HEK293 (cell line): ENCODE results near the gene PROX2.
A peak's percentile ranks its signal among the peaks of the same experiment; 100 is the strongest.

ENCODE experiments used
- CTCF ChIP-seq: fragments of 450-650 bp; formaldehyde crosslinking; IDR thresholded peaks from 2 replicates; pipeline ENCODE4 v1.5.1; 2016; ENCODE audit warnings: missing biosample characterization, missing genetic modification characterization
- KLF1 ChIP-seq: fragments of 450-650 bp; formaldehyde crosslinking; IDR thresholded peaks from 2 replicates; pipeline ENCODE4 v1.5.1; 2016; ENCODE audit warnings: missing biosample characterization, missing genetic modification characterization
- PBX3 ChIP-seq: sonication (generic); formaldehyde crosslinking; IDR thresholded peaks from 2 replicates; pipeline ENCODE4 v1.8.1; 2022; ENCODE audit warnings: mild to moderate bottlenecking, moderate library complexity, missing genetic modification reagents
- PRDM10 ChIP-seq: fragments of 450-650 bp; formaldehyde crosslinking; IDR thresholded peaks from 2 replicates; pipeline ENCODE4 v1.5.1; 2016; ENCODE audit warnings: missing biosample characterization, missing genetic modification characterization
- PRDM4 ChIP-seq: fragments of 450-650 bp; formaldehyde crosslinking; IDR thresholded peaks from 2 replicates; pipeline ENCODE4 v1.5.1; 2017; ENCODE audit warnings: missing biosample characterization, missing genetic modification characterization
- ZBTB17 ChIP-seq: fragments of 450-650 bp; formaldehyde crosslinking; IDR thresholded peaks from 2 replicates; pipeline ENCODE4 v1.5.1; 2016; ENCODE audit warnings: missing biosample characterization, missing genetic modification characterization
- ZBTB21 ChIP-seq: fragments of 450-650 bp; formaldehyde crosslinking; IDR thresholded peaks from 2 replicates; pipeline ENCODE4 v1.5.1; 2017; ENCODE audit warnings: missing biosample characterization, missing genetic modification characterization
- ZBTB6 ChIP-seq: fragments of 450-650 bp; formaldehyde crosslinking; IDR thresholded peaks from 2 replicates; pipeline ENCODE4 v1.5.1; 2017; ENCODE audit warnings: missing biosample characterization, missing genetic modification characterization
- ZFHX2 ChIP-seq: fragments of 450-650 bp; formaldehyde crosslinking; conservative IDR thresholded peaks from 2 replicates; pipeline ENCODE4 v1.5.1; 2016; ENCODE audit warnings: missing biosample characterization, missing genetic modification characterization
- ZIC2 ChIP-seq: fragments of 450-650 bp; formaldehyde crosslinking; IDR thresholded peaks from 2 replicates; pipeline ENCODE4 v1.5.1; 2016; ENCODE audit warnings: missing biosample characterization, missing genetic modification characterization
- ZNF114 ChIP-seq: fragments of 450-650 bp; formaldehyde crosslinking; IDR thresholded peaks from 2 replicates; pipeline ENCODE4 v1.5.0; 2017; ENCODE audit warnings: missing biosample characterization, missing genetic modification characterization
- ZNF157 ChIP-seq: fragments of 450-650 bp; formaldehyde crosslinking; IDR thresholded peaks from 2 replicates; pipeline ENCODE4 v1.5.1; 2016; ENCODE audit warnings: missing biosample characterization, missing genetic modification characterization
- ZNF223 ChIP-seq: fragments of 450-650 bp; formaldehyde crosslinking; IDR thresholded peaks from 2 replicates; pipeline ENCODE4 v1.5.1; 2016; ENCODE audit warnings: missing biosample characterization, missing genetic modification characterization
- ZNF24 ChIP-seq: fragments of 450-650 bp; formaldehyde crosslinking; IDR thresholded peaks from 2 replicates; pipeline ENCODE4 v1.5.1; 2016; ENCODE audit warnings: missing biosample characterization, missing genetic modification characterization
- ZNF335 ChIP-seq: fragments of 450-650 bp; formaldehyde crosslinking; conservative IDR thresholded peaks from 2 replicates; pipeline ENCODE4 v1.5.1; 2016; ENCODE audit warnings: missing biosample characterization, missing genetic modification characterization
- ZNF366 ChIP-seq: fragments of 450-650 bp; formaldehyde crosslinking; conservative IDR thresholded peaks from 2 replicates; pipeline ENCODE4 v1.5.1; 2016; ENCODE audit warnings: missing biosample characterization, missing genetic modification characterization
- ZNF423 ChIP-seq: fragments of 450-650 bp; formaldehyde crosslinking; IDR thresholded peaks from 2 replicates; pipeline ENCODE4 v1.5.1; 2016; ENCODE audit warnings: missing biosample characterization, missing genetic modification characterization
- ZNF518A ChIP-seq: fragments of 450-650 bp; formaldehyde crosslinking; conservative IDR thresholded peaks from 2 replicates; pipeline ENCODE4 v1.5.1; 2016; ENCODE audit warnings: low read depth, missing biosample characterization, missing genetic modification characterization
- ZNF529 ChIP-seq: fragments of 450-650 bp; formaldehyde crosslinking; IDR thresholded peaks from 2 replicates; pipeline ENCODE4 v1.5.1; 2017; ENCODE audit warnings: missing genetic modification characterization, missing biosample characterization; ENCODE audit not compliant: insufficient replicate concordance
- ZNF629 ChIP-seq: fragments of 450-650 bp; formaldehyde crosslinking; IDR thresholded peaks from 2 replicates; pipeline ENCODE4 v1.5.1; 2017; ENCODE audit warnings: missing biosample characterization, missing genetic modification characterization
- ZNF670 ChIP-seq: fragments of 450-650 bp; formaldehyde crosslinking; IDR thresholded peaks from 2 replicates; pipeline ENCODE4 v1.5.1; 2016; ENCODE audit warnings: missing biosample characterization, missing genetic modification characterization, low read depth
- ZNF76 ChIP-seq: fragments of 450-650 bp; formaldehyde crosslinking; IDR thresholded peaks from 2 replicates; pipeline ENCODE4; 2016; ENCODE audit warnings: low read depth, missing biosample characterization, missing genetic modification characterization, borderline replicate concordance
- ZNF792 ChIP-seq: fragments of 450-650 bp; formaldehyde crosslinking; IDR thresholded peaks from 2 replicates; pipeline ENCODE4 v1.5.1; 2016; ENCODE audit warnings: missing biosample characterization, missing genetic modification characterization
- ZSCAN23 ChIP-seq: fragments of 450-650 bp; formaldehyde crosslinking; IDR thresholded peaks from 2 replicates; pipeline ENCODE4 v1.5.1; 2016; ENCODE audit warnings: missing biosample characterization, missing genetic modification characterization

Gene PROX2

GRCh38 chr14:74881431-74882102 lies 5.6 kb upstream of the PROX2 start, which contains the start of gene DLST (continued):
- 0 out of 2 replicates have a peak, but pooled peaks have one; percentile 22 for TF ChIP-seq CTCF (tag by site-specific recombination)
- peak; percentile 53; the same call in 1 of the 2 replicates for TF ChIP-seq ZNF24 (tag by site-specific recombination)
- 0 out of 2 replicates have a peak, but pooled peaks have one; percentile 46 for TF ChIP-seq PBX3 (CRISPR knock-in tag)
- peak; percentile 98 for TF ChIP-seq ZNF335 (tag by site-specific recombination)
- no peak for TF ChIP-seq ZBTB6 (tag by site-specific recombination)
- TF ChIP-seq ZNF792 (tag by site-specific recombination): peak; percentile 70; the same call in 1 of the 2 replicates
- no peak for TF ChIP-seq ZNF114 (tag by site-specific recombination)
- peak; percentile 27; the same call in 1 of the 2 replicates for TF ChIP-seq PRDM4 (tag by site-specific recombination)
- no peak for TF ChIP-seq ZIC2 (tag by site-specific recombination)
- no peak for TF ChIP-seq ZNF529
- TF ChIP-seq PRDM10 (tag by site-specific recombination): peak; percentile 100
- TF ChIP-seq ZFHX2 (tag by site-specific recombination): peak; percentile 37
- TF ChIP-seq ZNF670: no peak
- TF ChIP-seq ZBTB17 (tag by site-specific recombination): peak; percentile 66
- peak; percentile 35; the same call in 1 of the 2 replicates for TF ChIP-seq ZBTB21 (tag by site-specific recombination)
- TF ChIP-seq ZNF157 (tag by site-specific recombination): no peak
- TF ChIP-seq ZNF76 (tag by site-specific recombination): peak; percentile 58; the same call in 1 of the 2 replicates
- TF ChIP-seq ZNF223: 0 out of 2 replicates have a peak, but pooled peaks have one; percentile 12
- TF ChIP-seq ZNF629 (tag by site-specific recombination): peak; percentile 65; the same call in 1 of the 2 replicates
- peak; percentile 42 for TF ChIP-seq KLF1 (tag by site-specific recombination)
- TF ChIP-seq ZNF366 (tag by site-specific recombination): no peak
- TF ChIP-seq ZNF518A: 0 out of 2 replicates have a peak, but pooled peaks have one; percentile 36
- TF ChIP-seq ZNF423 (tag by site-specific recombination): peak; percentile 81; the same call in 1 of the 2 replicates
- TF ChIP-seq ZSCAN23 (tag by site-specific recombination): 0 out of 2 replicates have a peak, but pooled peaks have one; percentile 63
